HG03354 (cell line): ENCODE results near the gene DBNL.

ENCODE experiments used
- ATAC-seq: cut with Tn5 transposase; IDR thresholded peaks from one replicate; pipeline ENCODE4 v1.9.1; 2021; ENCODE audit warnings: mild to moderate bottlenecking; ENCODE audit not compliant: unreplicated experiment, poor library complexity, severe bottlenecking

DBNL gene

DNA sequence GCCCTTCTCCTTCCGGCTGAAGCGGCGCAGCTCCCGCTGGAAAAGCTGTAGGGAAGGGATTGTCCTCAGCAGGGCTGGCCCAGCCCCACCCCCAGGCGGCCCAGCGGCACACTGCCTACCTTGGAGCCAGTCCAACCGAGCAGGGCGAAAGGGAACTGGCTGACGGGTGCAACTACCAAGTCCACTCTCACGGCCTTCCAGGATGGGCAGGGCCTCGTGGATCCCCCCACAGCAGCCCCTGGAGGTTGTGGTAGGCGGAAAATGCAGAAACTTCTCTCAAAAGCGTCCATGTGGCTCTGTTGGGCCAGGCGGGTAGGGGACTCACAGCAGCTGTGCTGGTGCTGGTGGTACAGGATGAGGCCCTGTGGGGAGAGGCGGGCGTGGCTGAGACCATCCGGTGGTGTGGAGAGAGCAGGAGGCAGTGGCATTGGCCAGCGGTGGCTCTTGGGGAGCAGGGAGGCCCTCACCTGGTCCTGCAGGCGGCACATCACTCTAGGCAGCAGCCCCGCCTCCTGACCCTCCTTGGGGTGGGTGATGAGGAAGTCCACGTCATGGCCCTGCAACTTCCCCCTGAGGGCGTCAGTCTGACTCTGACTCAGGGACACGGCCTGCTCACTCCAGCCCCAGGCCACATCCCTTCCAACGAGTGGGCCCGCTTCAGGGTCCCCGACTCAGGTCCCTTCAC lies 29.3 kb downstream of the DBNL start:
- peak; percentile 89 for ATAC-seq

GRCh38 chr7:44074349-44074695 lies 29.8 kb downstream of the DBNL start:
- no peak for ATAC-seq

DNA sequence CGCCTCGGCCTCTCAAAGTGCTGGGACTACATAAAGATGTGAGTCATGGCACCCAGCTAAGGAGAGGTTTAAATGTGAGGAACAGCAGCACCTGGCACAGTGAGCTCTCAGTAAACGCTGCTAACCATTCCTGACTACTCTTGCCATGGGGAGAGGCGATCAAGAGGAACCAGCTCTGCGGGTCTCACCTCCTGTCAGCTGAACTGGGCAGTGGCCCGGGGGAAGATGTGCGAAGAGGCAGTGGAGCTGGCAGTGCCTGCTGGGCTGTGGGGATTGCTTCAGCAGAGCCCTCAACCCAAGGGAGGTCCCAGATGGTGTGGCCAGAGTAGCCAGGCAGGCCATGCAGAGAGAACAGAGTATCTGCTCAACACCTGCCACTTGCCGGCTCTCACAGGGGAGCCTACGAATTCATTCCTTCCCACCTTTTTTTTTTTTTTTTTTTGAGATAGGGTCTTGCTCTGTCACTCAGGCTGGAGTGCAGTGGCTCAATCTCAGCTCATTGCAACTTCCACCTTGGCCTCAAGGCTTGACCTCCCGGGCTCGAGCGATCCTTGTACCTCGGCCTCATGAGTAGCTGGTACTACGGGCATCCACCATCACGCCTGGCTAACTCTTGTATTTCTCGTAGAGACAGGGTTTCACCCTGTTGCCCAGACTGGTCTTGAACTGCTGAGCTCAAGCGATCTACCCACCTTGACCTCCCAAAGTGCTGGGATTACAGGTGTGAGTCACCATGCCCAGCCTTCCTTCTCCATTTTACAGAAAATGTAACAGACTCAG lies 31.0 kb downstream of the DBNL start:
- no peak for ATAC-seq

DNA sequence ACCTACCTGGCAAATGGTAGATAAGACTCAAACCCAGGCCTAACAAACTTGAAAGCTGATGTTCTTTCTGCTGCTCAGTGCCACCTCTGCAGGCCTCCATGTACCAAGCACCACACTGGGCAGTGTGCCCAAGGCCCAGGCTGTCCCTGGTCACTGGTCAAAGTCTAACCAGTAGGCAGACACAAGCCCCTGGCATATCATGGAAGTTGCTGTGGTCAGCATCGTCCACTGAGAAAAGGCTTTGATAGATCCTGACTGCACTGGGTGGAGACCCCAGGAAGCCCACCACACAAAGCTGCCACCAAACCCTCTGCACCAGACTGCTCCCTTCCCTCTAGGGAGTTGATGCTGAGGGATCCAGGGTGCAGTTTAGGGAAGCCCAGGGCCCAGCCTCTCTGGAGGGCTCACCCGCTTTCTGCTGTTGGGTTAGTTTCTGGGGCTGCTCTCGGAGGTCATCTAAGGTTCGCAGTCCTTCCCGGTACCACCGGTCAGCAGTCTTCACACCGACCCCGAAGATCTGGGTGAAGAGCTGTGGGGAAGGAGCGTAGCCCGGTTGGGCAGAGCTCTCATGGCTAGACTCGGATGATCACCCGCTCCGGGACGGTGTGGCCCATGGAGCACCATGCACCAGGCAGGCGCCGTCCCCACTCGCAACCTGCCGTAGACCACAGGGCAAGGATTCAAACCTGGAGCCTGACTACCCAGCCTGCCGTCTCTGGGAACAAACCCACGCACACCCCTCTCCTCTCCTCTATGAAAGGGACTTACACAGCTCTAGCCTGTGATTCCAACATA lies 31.8 kb downstream of the DBNL start:
- no peak for ATAC-seq

GRCh38 chr7:44077061-44077460 lies 32.6 kb downstream of the DBNL start:
- no peak for ATAC-seq

DNA sequence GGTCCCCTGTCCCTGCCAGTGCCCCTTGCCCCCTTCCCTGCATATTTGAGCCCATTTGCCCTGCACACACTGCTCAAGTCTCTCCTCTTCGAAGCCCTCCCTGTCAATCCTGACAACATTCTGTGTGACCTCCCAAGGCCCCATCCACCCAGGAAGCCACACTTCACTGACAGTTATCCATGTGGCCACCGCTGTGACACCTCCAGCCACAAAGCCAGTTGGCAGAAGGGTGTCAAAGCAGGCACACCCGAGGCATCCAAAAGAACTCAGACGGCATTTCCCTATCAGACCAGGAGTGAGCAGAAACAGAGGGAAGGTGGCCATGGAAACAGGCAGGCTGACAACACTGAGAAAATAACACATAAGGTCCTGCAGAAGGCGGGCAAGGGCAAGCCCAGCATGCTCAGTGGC lies 33.2 kb downstream of the DBNL start:
- ATAC-seq: no peak

DNA sequence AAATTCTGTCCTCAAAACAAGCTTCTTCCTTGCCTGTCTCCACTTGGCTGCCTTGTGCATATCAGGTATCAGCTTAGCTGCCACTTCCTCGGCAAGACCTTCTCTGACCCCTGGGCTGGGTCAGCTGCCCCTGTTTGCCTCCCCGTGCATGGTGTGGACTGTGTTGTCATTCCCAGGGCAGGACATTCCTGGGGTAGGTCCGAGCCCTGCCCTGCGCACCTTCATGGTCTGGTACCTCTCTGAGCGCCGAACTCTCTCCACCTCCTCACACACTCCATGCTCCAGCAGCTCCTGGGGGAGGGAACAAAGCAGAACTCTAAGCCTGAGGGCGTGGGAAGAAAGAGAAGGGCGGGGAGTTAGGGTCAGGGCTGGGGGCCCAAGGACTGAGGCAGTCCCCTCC lies 34.0 kb downstream of the DBNL start:
- no peak for ATAC-seq

GRCh38 chr7:44079331-44080021 lies 35.0 kb downstream of the DBNL start:
- ATAC-seq: no peak

DNA sequence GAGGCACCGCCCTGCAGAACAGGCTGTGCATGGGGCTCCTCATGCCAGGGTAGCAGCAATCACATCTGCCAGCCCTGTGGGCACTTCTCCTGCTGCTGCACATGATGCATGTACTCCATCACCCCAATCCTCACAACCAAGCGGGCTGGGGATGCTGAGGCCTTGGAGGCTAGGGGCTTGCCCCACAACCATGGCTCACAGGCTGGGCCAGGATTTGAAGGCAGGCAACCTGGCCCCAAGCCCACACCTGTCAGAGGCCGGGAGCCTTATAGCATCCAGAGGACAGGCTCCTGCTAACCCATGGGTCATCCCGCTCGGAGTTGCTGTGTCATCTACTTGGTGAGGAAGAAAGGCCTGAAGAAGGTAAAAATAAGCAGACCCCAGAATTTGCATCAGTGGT lies 35.6 kb downstream of the DBNL start:
- no peak for ATAC-seq

- ATAC-seq: no peak
Measured at GRCh38 chr7:44080686-44081265, 36.3 kb downstream of the DBNL start.

- no peak for ATAC-seq
Measured at GRCh38 chr7:44081266-44081748, 36.8 kb downstream of the DBNL start.

- ATAC-seq: peak; percentile 93
Measured at GRCh38 chr7:44082541-44083207, 38.2 kb downstream of the DBNL start.

DNA sequence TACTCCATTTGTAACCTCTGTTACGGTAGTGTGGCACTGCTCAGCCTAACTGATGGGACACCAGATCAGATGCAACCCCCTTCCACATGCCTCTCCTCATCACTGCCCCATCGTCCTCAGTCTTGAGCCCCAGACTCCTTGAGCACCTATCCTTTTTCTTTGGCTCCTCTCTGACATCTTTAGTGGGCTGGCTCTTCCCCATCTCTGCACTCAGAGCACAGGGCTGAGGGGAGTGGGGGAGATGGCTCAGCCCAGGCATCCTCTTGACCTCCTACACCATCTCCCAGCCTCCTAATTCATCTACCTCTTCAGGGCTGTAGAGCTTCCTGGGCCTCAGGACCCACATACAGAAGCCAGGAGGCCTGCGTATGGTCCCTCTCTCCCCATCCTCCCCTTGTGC lies 39.3 kb downstream of the DBNL start:
- no peak for ATAC-seq

GRCh38 chr7:44084701-44085100 lies 40.2 kb downstream of the DBNL start:
- ATAC-seq: no peak

GRCh38 chr7:44085546-44085945 lies 41.0 kb downstream of the DBNL start:
- ATAC-seq: no peak

DNA sequence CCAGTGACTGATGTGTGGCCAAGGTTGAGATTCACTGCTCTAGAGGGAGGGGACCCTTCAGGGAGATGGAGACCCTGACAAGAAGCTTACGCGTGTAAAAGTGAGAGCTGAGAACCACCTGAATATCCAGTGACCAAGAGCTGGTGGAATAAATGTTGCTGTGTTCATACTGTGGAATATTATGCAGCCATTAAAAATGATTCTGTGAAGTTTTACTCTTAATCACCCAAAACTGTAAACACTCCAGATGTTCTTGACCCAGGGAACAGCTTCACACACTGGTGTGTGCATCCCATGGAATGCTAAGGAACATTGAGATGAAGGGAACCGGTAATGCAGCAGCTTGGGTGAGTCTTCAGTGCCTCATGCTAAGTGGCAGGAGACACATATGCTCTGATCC lies 42.1 kb downstream of the DBNL start:
- ATAC-seq: no peak

DNA sequence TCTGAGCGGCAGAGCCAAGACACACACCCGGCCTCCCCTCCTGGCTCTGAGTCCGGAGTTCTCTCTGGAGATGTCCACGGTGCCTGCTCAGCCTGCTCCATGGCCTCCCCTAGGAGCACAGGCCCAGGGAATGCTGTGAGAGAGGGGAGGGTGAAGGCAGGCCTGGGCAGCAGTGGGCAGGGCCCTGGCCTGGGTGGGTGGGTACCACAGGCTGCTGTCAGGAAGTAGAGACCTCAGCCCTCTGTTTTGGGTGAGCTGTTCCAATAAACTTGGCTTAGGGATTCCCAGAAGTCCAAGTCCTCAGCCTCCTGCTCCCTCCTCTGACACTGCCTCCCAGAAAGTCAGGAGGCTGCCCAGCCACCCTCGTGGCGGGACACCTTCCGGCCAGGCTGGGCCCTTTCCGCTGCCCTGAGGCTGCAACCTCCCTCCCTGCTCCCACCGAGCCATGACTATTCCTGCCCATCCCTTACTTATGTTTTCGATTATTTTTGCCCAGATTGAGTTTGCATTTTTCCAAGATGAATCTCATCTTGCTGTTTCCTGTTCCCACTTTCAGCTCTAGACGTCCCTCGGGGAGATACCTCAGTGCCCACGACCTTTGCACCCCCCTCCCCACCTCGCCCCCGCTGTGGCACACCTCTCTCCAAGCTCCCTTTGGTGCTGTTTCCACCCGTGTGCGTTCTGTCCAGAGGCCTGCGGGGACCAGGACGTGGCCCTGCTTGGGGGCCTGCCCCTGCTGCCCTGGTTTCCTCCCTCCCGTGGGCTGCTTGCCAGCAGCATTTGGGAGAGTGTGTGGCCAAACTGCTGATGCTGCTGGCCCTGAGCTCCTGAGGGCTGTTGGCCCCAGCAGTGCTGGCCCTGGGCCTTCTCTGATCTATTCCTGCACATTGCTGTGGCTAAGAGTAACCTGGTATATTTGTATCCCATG lies 43.7 kb downstream of the DBNL start:
- no peak for ATAC-seq

DNA sequence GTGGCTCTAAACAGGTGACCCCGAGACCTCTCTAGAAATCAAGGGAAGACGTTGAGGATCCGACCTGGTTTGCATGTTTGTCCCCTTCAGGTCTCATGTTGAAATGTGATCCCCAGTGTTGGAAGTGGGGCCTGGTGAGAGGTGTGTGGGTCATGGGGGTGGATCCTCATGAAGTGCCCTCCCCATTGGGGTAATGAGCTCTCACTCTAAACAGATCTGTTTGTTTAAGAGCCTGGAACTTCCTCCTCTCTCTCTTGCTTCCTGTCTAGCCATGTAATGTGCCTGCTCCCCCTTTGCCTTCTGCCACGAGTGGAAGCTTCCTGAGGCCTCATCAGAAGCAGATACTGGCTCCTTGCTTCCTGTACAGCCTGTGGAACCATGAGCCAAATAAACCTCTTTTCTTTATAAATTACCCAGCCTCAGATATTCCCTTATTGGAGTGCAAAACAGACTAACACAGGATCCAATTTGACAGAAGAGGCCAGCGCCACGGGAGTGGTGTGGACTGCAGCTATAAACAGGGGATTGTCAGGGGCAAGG lies 48.7 kb downstream of the DBNL start:
- ATAC-seq: no peak
